ENCODE measurements around the gene SCAP.
"Not testable (repeated sequence)": the region's sequence is repeated elsewhere in the genome, so short reads cannot be mapped to it uniquely, and the experiment has no call there.

SCAP gene

DNA sequence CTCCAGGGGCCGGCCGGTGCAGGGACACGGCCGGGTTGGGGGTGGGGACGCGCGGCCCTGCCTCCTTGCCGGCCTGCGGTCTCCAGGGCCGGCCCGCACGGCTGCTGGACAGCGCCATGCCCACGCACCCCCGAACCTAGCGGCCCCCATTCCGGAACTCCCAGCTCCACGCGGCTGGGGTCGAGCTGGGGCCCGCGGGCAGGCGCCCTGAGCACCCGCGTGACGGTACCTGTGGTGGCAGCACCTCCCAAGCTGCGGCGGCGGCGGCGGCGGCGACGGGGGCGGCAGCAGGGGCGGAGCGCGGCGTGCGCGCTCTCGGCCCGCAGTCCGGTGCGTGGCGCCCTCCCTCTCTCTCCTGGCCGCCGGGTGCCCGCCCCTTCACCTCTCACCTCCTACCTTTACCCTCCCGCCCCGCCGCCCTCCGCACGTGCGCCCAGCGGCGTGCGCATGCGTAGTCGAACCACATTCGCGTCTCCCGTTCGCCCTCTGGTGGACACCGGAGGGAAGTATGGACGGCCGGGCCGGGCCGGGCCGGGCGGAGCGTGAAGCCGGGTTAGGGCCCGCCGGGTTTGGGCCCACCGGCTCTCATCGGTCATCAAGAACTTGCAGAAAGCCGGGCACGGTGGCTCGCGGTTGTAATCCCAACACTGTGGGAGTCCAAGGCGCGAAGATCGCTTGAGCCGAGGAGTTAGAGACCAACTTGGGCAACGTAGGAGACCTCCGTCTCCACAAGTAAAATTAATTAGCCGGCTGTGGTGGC lies at the start of gene SCAP:
Gene SCAP (minus strand): TSS at position 372 of the 760 bp plus-strand sequence. CDS start 32,948 bp downstream, outside the sequence.
- in situ Hi-C loops (cut with MboI; ENCODE audit: low sequenced_read_pairs): no loop called here

- in situ Hi-C loops (cut with MboI; ENCODE audit: low sequenced_read_pairs): no loop called here
Observed at GRCh38 chr3:47523310-47524073, 47.8 kb upstream of the SCAP start.

DNA sequence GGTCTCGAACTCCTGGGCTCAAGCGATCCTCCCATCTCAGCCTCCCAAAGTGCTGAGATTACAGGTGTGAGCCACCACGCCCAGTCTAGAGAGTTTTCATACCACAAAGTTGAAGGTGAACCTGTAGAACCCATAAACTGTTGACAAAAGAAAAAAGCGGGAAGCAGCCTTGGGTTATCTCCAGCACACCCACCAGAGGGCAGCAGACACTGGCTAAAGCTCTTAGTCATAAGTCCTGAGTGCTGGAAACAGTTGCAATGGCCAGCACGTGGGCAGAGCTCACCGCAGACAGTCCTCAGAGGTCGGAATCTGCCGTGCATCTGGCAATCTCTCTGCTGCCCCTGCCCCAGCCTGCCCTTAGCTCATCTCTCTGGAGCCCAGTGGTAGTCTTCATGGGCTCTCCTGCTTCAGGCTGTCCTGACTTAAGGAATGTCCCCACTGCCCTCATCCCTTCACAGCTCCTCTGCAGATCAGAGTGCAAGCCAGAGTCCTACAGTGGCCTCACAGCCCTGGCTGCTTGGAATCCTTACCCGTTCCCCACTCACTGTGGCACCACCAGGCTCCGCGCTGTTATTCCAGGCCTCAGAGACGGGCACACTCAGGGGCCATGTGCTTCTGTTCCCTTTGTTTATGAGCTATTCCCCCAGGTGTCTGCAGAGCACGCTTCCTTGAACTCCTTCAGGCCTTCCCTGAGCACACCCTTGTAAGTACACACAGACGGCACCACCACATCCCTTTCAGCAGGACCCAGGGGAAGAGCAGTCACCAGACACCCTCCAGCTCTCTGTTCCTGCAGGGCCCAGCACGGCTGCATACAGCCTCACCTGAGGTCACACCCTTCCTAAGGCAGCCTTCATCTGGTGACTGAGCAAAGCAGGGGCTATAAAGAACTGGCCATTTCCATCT lies 46.6 kb upstream of the SCAP start:
- in situ Hi-C loops (cut with MboI; ENCODE audit: low sequenced_read_pairs): no loop called here

DNA sequence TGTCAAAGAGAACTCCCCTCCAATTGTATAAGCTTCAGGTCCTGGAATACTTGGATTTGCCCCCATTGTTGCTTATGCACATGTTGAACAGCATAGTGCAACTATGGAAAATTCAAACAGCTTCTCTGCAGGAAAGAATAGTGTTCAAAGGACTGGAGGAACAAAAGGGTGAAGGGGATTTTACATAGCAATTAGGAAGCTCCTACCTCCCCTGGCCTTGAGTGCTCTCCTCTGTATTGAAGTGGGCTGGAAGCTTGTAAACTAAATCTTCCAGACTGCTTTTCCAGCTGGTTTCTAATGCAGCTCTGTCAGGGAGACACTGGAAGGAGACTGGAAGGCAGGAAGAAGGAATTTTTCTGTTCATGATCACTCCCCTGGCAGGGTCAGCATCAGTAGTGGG lies 45.0 kb upstream of the SCAP start:
- in situ Hi-C loops (cut with MboI; ENCODE audit: low sequenced_read_pairs): no loop called here

DNA sequence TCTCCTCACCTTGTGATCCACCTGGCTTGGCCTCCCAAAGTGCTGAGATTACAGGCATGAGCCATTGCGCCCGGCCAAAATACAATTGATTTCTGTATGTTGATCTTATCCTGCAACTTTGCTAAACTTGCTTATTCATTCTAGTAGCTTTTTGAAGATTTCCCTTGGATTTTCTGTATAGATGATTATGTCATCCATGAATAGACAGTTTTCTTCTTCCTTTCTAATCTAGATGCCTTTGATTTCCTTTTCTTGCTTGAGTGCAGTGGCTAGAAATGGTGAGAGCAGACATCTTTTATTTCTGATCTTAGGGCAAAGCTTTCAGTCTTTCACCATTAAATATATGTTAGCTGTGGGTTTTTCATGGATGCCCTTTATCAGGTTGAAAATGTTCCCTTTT lies 42.2 kb upstream of the SCAP start:
- in situ Hi-C loops (cut with MboI; ENCODE audit: low sequenced_read_pairs): no loop called here

- in situ Hi-C loops (cut with MboI; ENCODE audit: low sequenced_read_pairs): no loop called here
Observed at GRCh38 chr3:47515864-47516319, 40.2 kb upstream of the SCAP start.

DNA sequence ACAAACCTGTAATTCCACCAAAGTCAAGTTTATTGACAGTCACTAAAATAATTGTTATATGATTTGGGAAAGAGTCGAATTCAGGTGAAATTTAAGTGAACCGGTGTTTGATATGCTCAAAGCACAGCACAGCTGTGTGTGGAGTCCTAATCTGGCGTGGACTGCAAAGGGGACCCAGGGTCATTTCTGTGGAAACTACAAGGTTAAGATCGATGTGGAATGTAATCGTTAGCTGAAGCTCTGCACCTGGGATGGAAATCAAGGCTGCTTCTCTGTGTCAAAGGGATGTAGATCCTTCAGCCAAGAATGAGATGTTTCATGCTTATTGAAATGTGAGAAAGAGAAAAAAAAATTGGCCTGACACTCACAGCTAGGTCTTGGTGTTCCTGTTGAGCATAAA lies 39.4 kb upstream of the SCAP start:
- in situ Hi-C loops (cut with MboI; ENCODE audit: low sequenced_read_pairs): no loop called here

DNA sequence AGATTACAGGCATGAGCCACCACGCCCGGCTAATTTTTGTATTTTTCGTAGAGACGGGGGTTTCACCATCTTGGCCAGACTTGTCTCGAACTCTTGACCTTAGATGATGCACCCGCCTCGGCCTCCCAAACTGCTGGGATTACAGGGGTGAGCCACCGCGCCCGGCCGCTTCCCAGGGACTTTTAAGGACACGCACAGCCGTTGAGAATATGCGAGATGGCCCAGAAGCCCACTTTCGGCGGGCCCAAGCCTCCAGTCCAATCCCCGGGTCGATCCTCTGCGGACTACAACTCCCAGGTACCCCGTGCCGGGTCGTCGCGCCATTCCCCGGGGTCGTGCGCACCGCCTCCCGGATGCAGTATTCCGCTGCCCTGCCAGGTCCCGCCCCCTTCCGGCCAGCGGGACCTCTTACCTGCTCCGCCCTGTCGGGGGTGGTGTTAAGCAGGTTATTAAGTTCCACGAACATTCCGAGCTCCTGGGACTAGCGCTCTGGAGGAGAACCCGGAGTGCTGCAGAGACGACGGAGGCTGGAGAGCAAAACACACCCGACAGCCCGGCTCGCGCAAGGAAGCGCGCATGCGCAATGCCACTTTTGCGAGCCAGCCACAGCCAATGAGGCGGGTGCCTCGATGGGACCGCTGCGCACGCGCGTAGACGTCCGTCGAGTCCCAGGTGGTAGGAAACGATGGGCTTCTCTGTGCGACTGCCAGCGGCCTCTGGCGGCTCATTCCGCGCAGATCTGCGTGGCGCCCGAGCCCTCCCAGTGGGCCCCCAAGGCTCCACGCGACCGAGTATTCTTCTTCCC lies 37.6 kb upstream of the SCAP start, which contains the start of gene ELP6:
Gene ELP6 (minus strand): TSS at position 588 of the 805 bp plus-strand sequence. CDS start 122 bp downstream, at position 466.
- in situ Hi-C loops (cut with MboI; ENCODE audit: low sequenced_read_pairs): no loop called here

DNA sequence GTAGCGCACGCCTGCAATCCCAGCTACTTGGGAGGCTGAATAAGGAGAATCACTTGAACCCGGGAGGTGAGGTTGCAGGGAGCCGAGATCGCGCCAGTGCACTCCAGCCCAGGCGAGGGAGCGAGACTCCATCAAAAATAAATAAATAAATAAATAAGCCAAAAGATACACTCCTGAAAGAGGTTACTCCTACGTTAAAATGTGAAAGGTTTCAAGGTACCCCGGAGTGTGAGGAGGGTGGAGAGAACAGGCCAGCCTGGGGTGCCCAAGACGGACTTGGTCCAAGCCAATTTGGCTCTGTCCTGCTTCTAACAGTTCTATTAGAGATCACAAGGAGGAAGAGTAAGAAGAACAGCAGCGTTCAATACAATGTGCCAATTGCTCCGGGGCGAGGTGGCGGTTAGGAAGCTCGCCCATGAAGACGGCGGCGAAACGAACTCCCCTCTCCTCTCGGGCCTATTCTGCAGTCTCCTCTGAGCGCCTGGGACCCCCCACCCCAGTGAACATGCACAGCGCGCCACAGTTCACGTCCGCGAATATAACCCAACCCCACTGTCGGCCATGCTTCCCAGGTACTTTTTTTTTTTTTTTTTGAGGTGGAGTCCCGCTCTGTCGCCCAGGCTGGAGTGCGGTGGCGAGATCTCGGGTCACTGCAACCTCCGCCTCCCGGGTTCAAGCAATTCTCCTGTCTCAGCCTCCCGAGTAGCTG lies 36.8 kb upstream of the SCAP start:
- in situ Hi-C loops (cut with MboI; ENCODE audit: low sequenced_read_pairs): no loop called here

- in situ Hi-C loops (cut with MboI; ENCODE audit: low sequenced_read_pairs): not testable (repeated sequence)
Observed at GRCh38 chr3:47505267-47505666, 29.5 kb upstream of the SCAP start.

DNA sequence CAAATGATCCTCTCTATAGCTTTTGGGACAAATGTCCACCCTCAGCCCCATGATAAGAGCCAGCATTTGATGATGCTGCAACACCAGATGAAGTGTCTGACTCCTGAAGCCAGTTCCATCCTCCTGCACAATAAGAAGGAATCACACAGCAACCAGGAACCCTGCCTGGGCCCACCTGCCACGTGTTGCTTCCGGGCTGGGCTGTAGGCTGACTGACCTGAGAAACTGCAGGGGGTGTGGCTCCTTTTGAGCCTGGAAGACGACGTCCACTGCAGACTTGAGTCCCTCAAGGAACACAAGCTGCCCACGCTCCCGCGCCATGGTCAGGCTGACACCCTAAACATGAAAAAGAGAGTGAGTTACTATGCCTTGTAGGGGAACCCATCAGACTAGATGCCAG lies 28.4 kb upstream of the SCAP start:
- in situ Hi-C loops (cut with MboI; ENCODE audit: low sequenced_read_pairs): no loop called here

- in situ Hi-C loops (cut with MboI; ENCODE audit: low sequenced_read_pairs): no loop called here
Observed at GRCh38 chr3:47503033-47503432, 27.3 kb upstream of the SCAP start.

- in situ Hi-C loops (cut with MboI; ENCODE audit: low sequenced_read_pairs): no loop called here
Observed at GRCh38 chr3:47496892-47497291, 21.2 kb upstream of the SCAP start.

GRCh38 chr3:47495886-47496285 lies 20.1 kb upstream of the SCAP start:
- in situ Hi-C loops (cut with MboI; ENCODE audit: low sequenced_read_pairs): no loop called here

GRCh38 chr3:47495111-47495510 lies 19.4 kb upstream of the SCAP start:
- in situ Hi-C loops (cut with MboI; ENCODE audit: low sequenced_read_pairs): no loop called here

- in situ Hi-C loops (cut with MboI; ENCODE audit: low sequenced_read_pairs): no loop called here
Observed at GRCh38 chr3:47491777-47492176, 16.0 kb upstream of the SCAP start.

DNA sequence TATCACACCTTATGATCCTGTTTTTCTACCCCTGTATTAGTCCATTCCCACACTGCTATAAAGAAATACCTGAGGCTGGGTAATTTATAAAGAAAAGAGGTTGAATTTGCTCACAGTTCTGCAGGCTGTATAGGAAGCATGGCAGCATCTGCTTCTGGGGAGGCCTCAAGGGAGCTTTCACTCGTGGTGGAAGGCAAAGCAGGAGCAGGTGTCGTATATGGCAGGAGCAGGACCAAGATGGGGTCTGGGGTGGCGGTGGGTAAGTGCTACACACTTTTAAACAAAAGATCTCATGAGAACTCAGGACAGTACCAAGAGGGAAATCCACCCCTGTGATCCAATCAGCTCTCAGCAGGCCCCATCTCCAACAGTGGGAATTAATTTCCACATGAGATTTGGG lies 15.4 kb upstream of the SCAP start:
- in situ Hi-C loops (cut with MboI; ENCODE audit: low sequenced_read_pairs): no loop called here

DNA sequence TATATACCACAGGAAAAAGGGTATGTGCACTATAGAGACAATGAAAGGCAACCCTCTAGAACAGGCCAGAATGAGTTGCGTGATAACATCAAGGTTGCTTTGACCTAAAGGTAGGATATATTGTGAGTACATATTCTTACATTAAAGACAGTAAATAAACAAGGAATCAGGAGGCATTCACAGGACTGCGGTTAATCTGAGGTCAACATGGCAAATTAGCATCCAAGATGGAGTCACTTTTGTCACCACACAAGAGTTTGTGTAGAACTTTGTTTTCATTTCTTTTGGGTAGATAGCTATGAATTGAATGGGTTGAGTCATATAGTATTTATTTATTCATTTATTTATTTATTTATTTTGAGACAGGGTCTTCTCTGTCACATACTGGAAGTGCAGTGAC lies 11.5 kb upstream of the SCAP start:
- in situ Hi-C loops (cut with MboI; ENCODE audit: low sequenced_read_pairs): no loop called here

DNA sequence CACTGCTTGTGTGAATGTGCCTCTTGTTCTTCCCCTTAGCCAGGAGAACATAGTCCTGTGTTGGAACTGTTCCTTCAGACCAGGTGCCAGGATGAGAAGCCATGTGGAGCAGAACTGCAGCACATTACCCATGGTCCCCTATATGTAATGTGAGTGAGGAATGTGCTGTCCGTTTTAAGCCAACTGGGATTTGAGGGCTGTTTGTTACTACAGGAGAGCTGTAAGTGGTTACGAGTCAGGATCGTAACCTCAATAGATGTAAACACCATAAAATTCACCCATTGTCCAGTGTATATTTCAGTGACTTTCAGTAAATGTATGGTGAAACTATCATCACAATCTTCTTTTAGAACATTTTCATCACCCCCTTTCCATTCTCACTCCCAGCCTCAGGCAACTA lies 10.1 kb upstream of the SCAP start:
- in situ Hi-C loops (cut with MboI; ENCODE audit: low sequenced_read_pairs): no loop called here

- in situ Hi-C loops (cut with MboI; ENCODE audit: low sequenced_read_pairs): no loop called here
Observed at GRCh38 chr3:47482366-47482765, 6.6 kb upstream of the SCAP start.
